ENCODE data around the gene ATF2. TPM values are rescaled to one million over a fixed set of nuclear protein-coding genes. Genes with fewer than 3 reads are reported as not detected.

ATF2 gene
- total and polyA plus RNA-seq, 2 of the 13 experiments (the other 11 are each of a cell fraction or from before 2014, with no cell fraction given) = 91.6 to 95.1 TPM

DNA sequence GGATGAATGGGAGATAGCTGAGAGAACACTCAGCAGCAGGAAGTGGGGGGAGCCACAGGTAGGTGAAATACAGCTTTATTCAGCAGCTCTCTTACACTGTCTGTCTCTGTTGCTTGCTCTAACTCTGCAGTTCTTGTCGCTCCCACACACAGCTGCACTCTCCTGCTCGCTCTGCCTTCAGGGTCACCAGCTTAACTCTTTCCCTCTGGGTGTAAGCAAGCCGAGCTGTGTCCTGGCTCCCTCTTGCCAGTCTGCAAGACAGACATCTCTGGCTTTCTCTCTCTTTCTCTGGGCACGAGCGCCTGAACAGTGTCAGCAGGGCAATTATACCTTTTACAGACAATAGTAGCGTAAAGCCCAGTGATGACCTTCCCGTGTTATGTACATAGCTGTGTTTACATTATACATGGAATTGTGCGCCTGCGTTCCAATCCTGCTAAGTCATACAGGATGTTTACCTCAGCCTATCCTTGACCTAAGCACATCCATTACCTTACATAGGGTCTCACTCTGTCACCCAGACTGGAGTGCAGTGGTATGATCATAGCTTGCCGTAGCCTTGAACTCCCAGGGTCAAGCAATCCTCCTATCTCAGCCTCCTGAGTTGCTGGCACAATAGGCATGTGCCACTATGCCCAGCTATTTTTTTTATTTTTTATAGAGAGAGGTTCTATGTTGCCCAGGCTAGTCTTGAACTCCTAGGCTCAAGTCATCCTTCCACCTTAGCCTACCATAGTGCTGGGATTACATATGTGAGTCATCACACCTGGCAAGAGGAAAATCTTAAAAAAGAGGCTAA, 105.0 kb downstream of the ATF2 start (continued):
- TF ChIP-seq, protein P1, sequence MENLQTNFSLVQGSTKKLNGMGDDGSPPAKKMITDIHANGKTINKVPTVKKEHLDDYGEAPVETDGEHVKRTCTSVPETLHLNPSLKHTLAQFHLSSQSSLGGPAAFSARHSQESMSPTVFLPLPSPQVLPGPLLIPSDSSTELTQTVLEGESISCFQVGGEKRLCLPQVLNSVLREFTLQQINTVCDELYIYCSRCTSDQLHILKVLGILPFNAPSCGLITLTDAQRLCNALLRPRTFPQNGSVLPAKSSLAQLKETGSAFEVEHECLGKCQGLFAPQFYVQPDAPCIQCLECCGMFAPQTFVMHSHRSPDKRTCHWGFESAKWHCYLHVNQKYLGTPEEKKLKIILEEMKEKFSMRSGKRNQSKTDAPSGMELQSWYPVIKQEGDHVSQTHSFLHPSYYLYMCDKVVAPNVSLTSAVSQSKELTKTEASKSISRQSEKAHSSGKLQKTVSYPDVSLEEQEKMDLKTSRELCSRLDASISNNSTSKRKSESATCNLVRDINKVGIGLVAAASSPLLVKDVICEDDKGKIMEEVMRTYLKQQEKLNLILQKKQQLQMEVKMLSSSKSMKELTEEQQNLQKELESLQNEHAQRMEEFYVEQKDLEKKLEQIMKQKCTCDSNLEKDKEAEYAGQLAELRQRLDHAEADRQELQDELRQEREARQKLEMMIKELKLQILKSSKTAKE (CRISPR knock-in tag; IDR thresholded peaks at IDR 0.05; ENCODE audit: borderline replicate concordance) = peak; percentile 98
- TF ChIP-seq KAT2B (IDR thresholded peaks at IDR 0.05; ENCODE audit: borderline replicate concordance, low read depth, low read length) (no peak), GATAD1 (CRISPR knock-in tag; IDR thresholded peaks at IDR 0.05) (peak; percentile 87), ZNF83 (CRISPR knock-in tag; IDR thresholded peaks at IDR 0.05; ENCODE audit: borderline replicate concordance) (no peak; the same call in 1 of the 2 replicates), KDM1A (CRISPR knock-in tag; IDR thresholded peaks at IDR 0.05) (peak; percentile 98), ZSCAN22 (CRISPR knock-in tag; IDR thresholded peaks at IDR 0.05) (no peak; the same call in 1 of the 2 replicates), SALL1 (CRISPR knock-in tag; IDR thresholded peaks at IDR 0.05) (peak; percentile 100), ZNF510 (CRISPR knock-in tag; IDR thresholded peaks at IDR 0.05; ENCODE audit: low read depth) (no peak), CHD2 (IDR thresholded peaks at IDR 0.05; ENCODE audit: low read depth, low read length) (no peak), ZNF12 (CRISPR knock-in tag; IDR thresholded peaks at IDR 0.05) (peak; percentile 84), MTF2 (CRISPR knock-in tag; IDR thresholded peaks at IDR 0.05; ENCODE audit: borderline replicate concordance) (no peak), ZNF768 (CRISPR knock-in tag; IDR thresholded peaks at IDR 0.05) (peak; percentile 93), ZNF350 (CRISPR knock-in tag; IDR thresholded peaks at IDR 0.05; ENCODE audit: borderline replicate concordance, low read depth) (peak; percentile 100), ZNF781 (CRISPR knock-in tag; IDR thresholded peaks at IDR 0.05; ENCODE audit: borderline replicate concordance, not compliant biosample characterization) (peak; percentile 97), RBFOX2 (IDR thresholded peaks at IDR 0.05; ENCODE audit: low read depth, low read length) (peak; percentile 50; the same call in 1 of the 2 replicates), RAD21 (CRISPR knock-in tag; IDR thresholded peaks at IDR 0.05) (peak; percentile 55), ZNF605 (CRISPR knock-in tag; IDR thresholded peaks at IDR 0.05) (peak; percentile 98), FOXA1 (IDR thresholded peaks at IDR 0.05) (peak; percentile 100), FOXA1 (CRISPR knock-in tag; IDR thresholded peaks at IDR 0.05) (peak; percentile 100), GLI4 (CRISPR knock-in tag; IDR thresholded peaks at IDR 0.05; ENCODE audit: borderline replicate concordance) (0 out of 2 replicates have a peak, but pooled peaks have one; percentile 70), REPIN1 (CRISPR knock-in tag; IDR thresholded peaks at IDR 0.05; ENCODE audit: borderline replicate concordance, low read depth) (peak; percentile 97), NR2F6 (IDR thresholded peaks at IDR 0.05) (peak; percentile 100), NR2F6 (CRISPR knock-in tag; IDR thresholded peaks at IDR 0.05) (peak; percentile 100), GTF3A (CRISPR knock-in tag; conservative IDR thresholded peaks at IDR 0.05) (no peak), ZNF136 (CRISPR knock-in tag; IDR thresholded peaks at IDR 0.05; ENCODE audit: low read depth) (peak; percentile 27; the same call in 1 of the 2 replicates)
- TF ChIP-seq, protein P2, sequence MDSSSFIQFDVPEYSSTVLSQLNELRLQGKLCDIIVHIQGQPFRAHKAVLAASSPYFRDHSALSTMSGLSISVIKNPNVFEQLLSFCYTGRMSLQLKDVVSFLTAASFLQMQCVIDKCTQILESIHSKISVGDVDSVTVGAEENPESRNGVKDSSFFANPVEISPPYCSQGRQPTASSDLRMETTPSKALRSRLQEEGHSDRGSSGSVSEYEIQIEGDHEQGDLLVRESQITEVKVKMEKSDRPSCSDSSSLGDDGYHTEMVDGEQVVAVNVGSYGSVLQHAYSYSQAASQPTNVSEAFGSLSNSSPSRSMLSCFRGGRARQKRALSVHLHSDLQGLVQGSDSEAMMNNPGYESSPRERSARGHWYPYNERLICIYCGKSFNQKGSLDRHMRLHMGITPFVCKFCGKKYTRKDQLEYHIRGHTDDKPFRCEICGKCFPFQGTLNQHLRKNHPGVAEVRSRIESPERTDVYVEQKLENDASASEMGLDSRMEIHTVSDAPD (CRISPR knock-in tag; IDR thresholded peaks at IDR 0.05) = no peak; the same call in none of the 2 replicates
- TF ChIP-seq, protein P3, sequence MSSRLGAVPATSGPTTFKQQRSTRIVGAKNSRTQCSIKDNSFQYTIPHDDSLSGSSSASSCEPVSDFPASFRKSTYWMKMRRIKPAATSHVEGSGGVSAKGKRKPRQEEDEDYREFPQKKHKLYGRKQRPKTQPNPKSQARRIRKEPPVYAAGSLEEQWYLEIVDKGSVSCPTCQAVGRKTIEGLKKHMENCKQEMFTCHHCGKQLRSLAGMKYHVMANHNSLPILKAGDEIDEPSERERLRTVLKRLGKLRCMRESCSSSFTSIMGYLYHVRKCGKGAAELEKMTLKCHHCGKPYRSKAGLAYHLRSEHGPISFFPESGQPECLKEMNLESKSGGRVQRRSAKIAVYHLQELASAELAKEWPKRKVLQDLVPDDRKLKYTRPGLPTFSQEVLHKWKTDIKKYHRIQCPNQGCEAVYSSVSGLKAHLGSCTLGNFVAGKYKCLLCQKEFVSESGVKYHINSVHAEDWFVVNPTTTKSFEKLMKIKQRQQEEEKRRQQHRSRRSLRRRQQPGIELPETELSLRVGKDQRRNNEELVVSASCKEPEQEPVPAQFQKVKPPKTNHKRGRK (CRISPR knock-in tag; IDR thresholded peaks at IDR 0.05) = 0 out of 2 replicates have a peak, but pooled peaks have one; percentile 26

Measured in HepG2 (cell line).